GM20000 (cell line): ENCODE results near the gene ZCWPW2.

ENCODE experiments used
- DNase-seq: peaks from one replicate; pipeline ENCODE4 v3.0.0; 2012; ENCODE audit warnings: low spot score
- TF ChIP-seq, protein P1 (sequence below): IDR thresholded peaks from 2 replicates; pipeline ENCODE4 v1.5.1; 2012; ENCODE audit warnings: mild to moderate bottlenecking, control low read depth; ENCODE audit errors: extremely low read depth, missing control alignments

Gene ZCWPW2

GRCh38 chr3:28317438-28318022 lies 31.0 kb upstream of the ZCWPW2 start:
- TF ChIP-seq, protein P1, sequence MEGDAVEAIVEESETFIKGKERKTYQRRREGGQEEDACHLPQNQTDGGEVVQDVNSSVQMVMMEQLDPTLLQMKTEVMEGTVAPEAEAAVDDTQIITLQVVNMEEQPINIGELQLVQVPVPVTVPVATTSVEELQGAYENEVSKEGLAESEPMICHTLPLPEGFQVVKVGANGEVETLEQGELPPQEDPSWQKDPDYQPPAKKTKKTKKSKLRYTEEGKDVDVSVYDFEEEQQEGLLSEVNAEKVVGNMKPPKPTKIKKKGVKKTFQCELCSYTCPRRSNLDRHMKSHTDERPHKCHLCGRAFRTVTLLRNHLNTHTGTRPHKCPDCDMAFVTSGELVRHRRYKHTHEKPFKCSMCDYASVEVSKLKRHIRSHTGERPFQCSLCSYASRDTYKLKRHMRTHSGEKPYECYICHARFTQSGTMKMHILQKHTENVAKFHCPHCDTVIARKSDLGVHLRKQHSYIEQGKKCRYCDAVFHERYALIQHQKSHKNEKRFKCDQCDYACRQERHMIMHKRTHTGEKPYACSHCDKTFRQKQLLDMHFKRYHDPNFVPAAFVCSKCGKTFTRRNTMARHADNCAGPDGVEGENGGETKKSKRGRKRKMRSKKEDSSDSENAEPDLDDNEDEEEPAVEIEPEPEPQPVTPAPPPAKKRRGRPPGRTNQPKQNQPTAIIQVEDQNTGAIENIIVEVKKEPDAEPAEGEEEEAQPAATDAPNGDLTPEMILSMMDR: peak; percentile 40
- DNase-seq: peak; percentile 26

DNA sequence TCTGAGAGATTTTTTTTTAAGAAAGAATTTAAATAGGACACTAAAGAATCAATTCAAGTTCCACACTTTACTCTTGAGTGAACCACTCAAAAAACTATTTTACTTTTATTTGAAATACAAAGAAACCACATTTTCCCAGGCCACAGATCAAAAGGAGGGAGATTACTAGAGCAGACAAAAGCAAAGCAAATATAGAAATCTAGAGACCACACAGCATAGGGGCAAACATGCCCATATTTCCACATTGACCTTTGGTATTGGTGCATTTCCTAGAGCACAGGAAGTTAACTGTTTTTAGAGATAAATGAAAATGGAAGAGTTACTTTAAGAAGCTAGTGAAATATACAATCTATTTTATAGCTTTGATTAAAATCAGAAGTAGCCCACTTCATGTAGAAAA lies 27.5 kb upstream of the ZCWPW2 start:
- no peak for DNase-seq
- TF ChIP-seq, protein P1: no peak

DNA sequence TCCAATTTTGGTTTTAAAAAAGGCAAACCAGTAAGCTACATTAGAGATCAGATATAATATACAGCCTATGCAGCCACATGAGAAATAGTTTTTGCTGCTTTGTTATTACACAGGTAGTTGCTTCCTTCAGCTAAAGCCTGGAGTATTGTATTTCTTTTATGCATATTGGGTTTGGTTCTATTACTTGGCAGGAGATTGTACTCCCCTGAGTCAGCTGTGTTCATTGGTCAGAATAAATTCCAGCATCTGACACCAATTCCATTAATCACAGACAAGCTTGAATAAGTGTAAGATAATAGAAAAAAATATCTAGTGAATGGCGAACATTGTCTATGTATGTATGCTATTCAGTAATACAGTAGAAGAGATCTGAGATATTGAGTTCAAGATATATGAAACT lies 26.1 kb upstream of the ZCWPW2 start:
- no peak for DNase-seq
- TF ChIP-seq, protein P1: no peak

DNA sequence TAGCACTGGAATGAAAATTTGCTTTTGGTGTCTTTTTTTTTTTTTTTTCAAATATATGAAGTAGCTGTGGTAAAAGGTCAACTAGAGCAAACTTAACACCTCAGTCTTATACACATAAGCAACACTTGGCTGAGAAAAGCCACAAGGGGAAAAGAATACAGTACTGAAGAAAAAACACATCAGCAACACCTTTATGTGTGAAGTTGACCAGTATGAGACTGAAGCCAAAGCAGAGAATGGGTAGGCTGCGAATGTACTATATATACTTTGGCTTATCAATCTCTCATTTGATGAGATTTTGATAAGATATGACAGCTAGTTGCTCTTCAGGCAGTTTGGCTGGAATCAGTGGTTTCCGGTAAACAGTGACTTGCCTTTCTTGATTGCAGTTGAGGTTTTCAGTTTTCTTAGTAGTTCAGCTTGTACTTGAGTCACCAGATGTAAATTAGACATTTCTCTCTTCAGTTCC lies 22.0 kb upstream of the ZCWPW2 start:
- no peak for DNase-seq
- TF ChIP-seq, protein P1: no peak

GRCh38 chr3:28328188-28329151 lies 20.1 kb upstream of the ZCWPW2 start:
- no peak for DNase-seq
- TF ChIP-seq, protein P1: peak; percentile 20

DNA sequence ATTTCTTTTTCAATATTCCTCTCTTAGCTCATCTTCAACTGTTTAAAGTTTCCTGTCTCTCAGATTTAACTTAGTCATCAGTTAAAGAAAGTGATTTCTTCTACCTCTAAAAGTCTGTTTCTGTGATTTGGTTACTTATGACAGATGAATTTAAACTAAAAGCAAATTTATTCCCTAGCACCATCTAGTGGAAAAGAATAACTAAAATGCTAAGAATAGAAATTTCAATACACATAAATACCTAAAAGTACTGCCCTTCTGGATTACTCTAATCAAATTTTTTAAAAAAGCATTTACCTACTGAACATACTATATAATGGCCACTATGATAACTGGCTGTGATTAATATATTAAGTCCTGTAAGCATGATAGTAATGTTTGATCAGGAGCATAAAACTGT lies 14.0 kb upstream of the ZCWPW2 start:
- no peak for DNase-seq
- TF ChIP-seq, protein P1: no peak

- DNase-seq: no peak
Observed at GRCh38 chr3:28335246-28335645, 13.3 kb upstream of the ZCWPW2 start.

More at GRCh38 chr3:28335246-28335645, 13.3 kb upstream of the ZCWPW2 start:
- TF ChIP-seq, protein P1: no peak
